CD4-positive, CD25-positive, alpha-beta regulatory T cell (primary cell): ENCODE measurements around the gene DVL2. TPM values are rescaled to one million over a fixed set of nuclear protein-coding genes. Genes with fewer than 3 reads are reported as not detected.

Experiments used
- ATAC-seq, 2 donors: fragments of 150-1000 bp; cut with Tn5 transposase; one replicate each; pipeline ENCODE4 v1.10.0; 2021; ENCODE audit warnings: low read depth in 2 of 2, moderate number of reproducible peaks in 2 of 2, moderate library complexity in 1 of 2
- DNase-seq, 3 donors: peaks; one replicate each; pipeline versions ENCODE4 v3.0.0 to v3.0.0-alpha.2; 2012 to 2022; ENCODE audit warnings: mixed read lengths in 1 of 3
- H3K27ac ChIP-seq: one replicate; pipeline ENCODE4 v1.7.0; 2013; ENCODE audit warnings: mild to moderate bottlenecking, low read length; ENCODE audit not compliant: insufficient read depth, poor library complexity, severe bottlenecking
- H3K27me3 ChIP-seq: one replicate; pipeline ENCODE4 v1.7.0; 2013; ENCODE audit warnings: low read length; ENCODE audit not compliant: control insufficient read depth, insufficient read depth
- H3K36me3 ChIP-seq: one replicate; pipeline ENCODE4 v1.7.0; 2013; ENCODE audit warnings: mild to moderate bottlenecking, low read length, moderate library complexity; ENCODE audit not compliant: control insufficient read depth, insufficient read depth
- H3K4me1 ChIP-seq: 2 replicates; pipeline ENCODE4 v1.7.0; 2013; ENCODE audit warnings: mild to moderate bottlenecking, low read length; ENCODE audit not compliant: insufficient read depth, control insufficient read depth, poor library complexity, severe bottlenecking
- H3K4me3 ChIP-seq: one replicate; pipeline ENCODE4 v1.7.0; 2013; ENCODE audit warnings: low read depth, mild to moderate bottlenecking, low read length, moderate library complexity
- H3K9me3 ChIP-seq, 2 experiments: 1 replicate in 1 of 2; 2 replicates in 1 of 2; pipeline ENCODE4 v1.7.0; 2013; ENCODE audit warnings: low read length in 2 of 2, mild to moderate bottlenecking in 1 of 2, moderate library complexity in 1 of 2; ENCODE audit not compliant: control insufficient read depth in 2 of 2
- H3K27ac Mint-ChIP-seq, 3 donors: one replicate each; pipeline ENCODE4 v1.8.0; 2020 to 2022; ENCODE audit warnings: mild to moderate bottlenecking in 3 of 3, mixed read lengths in 3 of 3, moderate library complexity in 2 of 3
- H3K27me3 Mint-ChIP-seq: one replicate; pipeline ENCODE4 v1.8.0; 2022; ENCODE audit warnings: mild to moderate bottlenecking, mixed read lengths
- H3K36me3 Mint-ChIP-seq: one replicate; pipeline ENCODE4 v1.8.0; 2020; ENCODE audit warnings: mixed read lengths
- H3K4me1 Mint-ChIP-seq, 4 donors: one replicate each; pipeline ENCODE4 v1.8.0; 2020 to 2022; ENCODE audit warnings: mixed read lengths in 4 of 4, mild to moderate bottlenecking in 1 of 4
- H3K4me3 Mint-ChIP-seq, 4 donors: one replicate each; pipeline ENCODE4 v1.8.0; 2020 to 2022; ENCODE audit warnings: mild to moderate bottlenecking in 4 of 4, mixed read lengths in 4 of 4, moderate library complexity in 3 of 4
- H3K9me3 Mint-ChIP-seq, 7 donors: one replicate each; pipeline ENCODE4 v1.8.0; 2020 to 2022; ENCODE audit warnings: mixed read lengths in 7 of 7, mild to moderate bottlenecking in 3 of 7, moderate library complexity in 2 of 7
- polyA plus RNA-seq, 4 donors: library from polyadenylated mRNA; unstranded; fragments of 300-500 nt; fragmentation: Illumina TruSeq; gene quantifications; one replicate each; pipeline ENCODE4 v1.2.3, GENCODE V29; 2021
- total RNA-seq: library from RNA; stranded (reverse); gene quantifications from one replicate; pipeline ENCODE4 v1.2.3, GENCODE V29; 2022

DVL2 gene
- total and polyA plus RNA-seq, 5 donors from 2014 or later: 10.5 to 35.8 (median 15.8) TPM

DNA sequence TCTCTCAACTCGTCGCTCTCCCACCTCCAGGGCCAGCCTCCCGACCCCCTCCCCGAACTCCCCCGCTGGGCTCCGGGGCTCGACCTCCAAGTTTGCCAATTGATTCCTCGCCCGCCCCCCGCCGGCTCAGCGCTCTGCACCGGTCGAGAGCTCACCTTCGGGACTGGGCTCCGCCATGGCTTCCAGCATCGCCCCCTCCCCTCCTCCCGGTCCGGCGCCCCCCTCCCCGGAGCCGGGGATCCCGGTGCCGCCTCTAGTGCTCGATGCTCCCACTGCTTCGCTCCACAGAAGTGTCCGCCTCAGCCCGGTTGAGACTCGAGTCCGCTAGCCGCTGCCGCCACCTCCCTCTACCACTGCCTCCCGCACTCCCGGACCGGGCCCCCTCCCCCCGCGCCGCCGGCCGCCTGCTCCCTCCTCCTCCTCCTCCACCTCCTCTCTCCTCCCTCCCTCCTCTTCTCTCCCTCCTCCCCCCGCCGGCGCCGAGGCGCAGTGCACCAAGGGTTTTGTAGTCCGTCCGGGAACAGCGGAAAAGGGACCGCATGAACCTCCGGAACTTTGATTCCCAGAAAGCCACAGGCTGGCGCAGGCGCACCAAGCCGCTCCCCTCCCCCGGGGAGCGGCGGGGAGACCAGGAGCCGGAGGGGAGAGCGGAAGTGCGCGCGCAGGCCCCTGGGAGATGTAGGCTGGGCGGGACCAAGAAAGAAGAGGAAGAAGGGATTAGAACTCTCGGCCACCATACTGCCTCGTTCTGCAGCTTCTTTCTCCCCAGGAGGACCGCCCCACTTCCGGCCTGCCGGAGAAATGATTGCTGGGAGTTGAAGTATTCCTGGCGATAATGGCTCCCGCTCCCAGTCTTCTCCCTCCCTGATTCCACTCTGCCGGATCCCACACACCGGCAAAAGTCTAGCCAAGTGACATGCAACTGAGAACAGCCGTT is 5.0 kb upstream of the DVL2 start, which contains the start of gene PHF23:
PHF23 (minus strand) TSS at position 367 of the 937 bp plus-strand sequence; CDS start at position 189, 178 bp downstream.
- peaks cover 0 to 1% (median 0%) of the 10 kb centered on the region in 7 donors for H3K9me3 Mint-ChIP-seq
- ATAC-seq (peak; percentile 65 to 68), DNase-seq (peak; percentile 95 to 99 (median 96))
- peaks cover 25% of the 10 kb centered on the region for H3K36me3 Mint-ChIP-seq
- Histone ChIP-seq H3K4me1 (peaks cover 48% of the 10 kb centered on the region), H3K27ac (peak within 1 kb of the TSS; percentile 90), H3K9me3 (no peaks in the 10 kb centered on the region), H3K27me3 (no peaks in the 10 kb centered on the region), H3K36me3 (peaks cover 27% of the 10 kb centered on the region), H3K4me3 (peak within 1 kb of the TSS; percentile 77)
- peak within 1 kb of the TSS; percentile 92 to 97 (median 96) for H3K4me3 Mint-ChIP-seq
- H3K27ac Mint-ChIP-seq: peak within 1 kb of the TSS; percentile 96 to 99 (median 98)
- H3K27me3 Mint-ChIP-seq: peaks cover 10% of the 10 kb centered on the region
- peaks cover 20 to 65% (median 42%) of the 10 kb centered on the region in 4 donors for H3K4me1 Mint-ChIP-seq

- H3K36me3 Mint-ChIP-seq: peaks cover 23% of the 10 kb centered on the region
- ATAC-seq (no peak), DNase-seq (peak in 2 of 3 donors; percentile 35 to 66)
- Histone ChIP-seq H3K4me3 (peak overlapping the region; percentile 77), H3K9me3 (no peaks in the 10 kb centered on the region), H3K27ac (peak overlapping the region; percentile 90), H3K36me3 (peaks cover 23% of the 10 kb centered on the region), H3K27me3 (no peaks in the 10 kb centered on the region), H3K4me1 (peaks cover 52% of the 10 kb centered on the region)
- peak overlapping the region; percentile 92 to 97 (median 96) for H3K4me3 Mint-ChIP-seq
- peak overlapping the region; percentile 31 to 99 (median 96) for H3K27ac Mint-ChIP-seq
- H3K27me3 Mint-ChIP-seq: peaks cover 10% of the 10 kb centered on the region
- peaks cover 0 to 1% (median 0%) of the 10 kb centered on the region in 7 donors for H3K9me3 Mint-ChIP-seq
- H3K4me1 Mint-ChIP-seq: peaks cover 20 to 69% (median 43%) of the 10 kb centered on the region in 4 donors
Observed at GRCh38 chr17:7238420-7239090, 4.2 kb upstream of the DVL2 start.

GRCh38 chr17:7237761-7238419 is 3.6 kb upstream of the DVL2 start:
- no peaks in the 10 kb centered on the region for H3K9me3 ChIP-seq
- peaks cover 54% of the 10 kb centered on the region for H3K4me1 ChIP-seq
- peak overlapping the region; percentile 31 to 87 (median 87) for H3K27ac Mint-ChIP-seq
- H3K27me3 ChIP-seq: no peaks in the 10 kb centered on the region
- peaks cover 23% of the 10 kb centered on the region for H3K36me3 ChIP-seq
- peaks cover 6% of the 10 kb centered on the region for H3K27me3 Mint-ChIP-seq
- peak; percentile 69 to 87 (median 76) for DNase-seq
- peaks cover 24 to 71% (median 44%) of the 10 kb centered on the region in 4 donors for H3K4me1 Mint-ChIP-seq
- peak overlapping the region; percentile 92 to 97 (median 96) for H3K4me3 Mint-ChIP-seq
- ATAC-seq: peak; percentile 22 to 30
- peaks cover 0 to 1% (median 0%) of the 10 kb centered on the region in 7 donors for H3K9me3 Mint-ChIP-seq
- H3K36me3 Mint-ChIP-seq: peaks cover 19% of the 10 kb centered on the region
- H3K27ac ChIP-seq: peak overlapping the region; percentile 90
- peak overlapping the region; percentile 37 for H3K4me3 ChIP-seq

DNA sequence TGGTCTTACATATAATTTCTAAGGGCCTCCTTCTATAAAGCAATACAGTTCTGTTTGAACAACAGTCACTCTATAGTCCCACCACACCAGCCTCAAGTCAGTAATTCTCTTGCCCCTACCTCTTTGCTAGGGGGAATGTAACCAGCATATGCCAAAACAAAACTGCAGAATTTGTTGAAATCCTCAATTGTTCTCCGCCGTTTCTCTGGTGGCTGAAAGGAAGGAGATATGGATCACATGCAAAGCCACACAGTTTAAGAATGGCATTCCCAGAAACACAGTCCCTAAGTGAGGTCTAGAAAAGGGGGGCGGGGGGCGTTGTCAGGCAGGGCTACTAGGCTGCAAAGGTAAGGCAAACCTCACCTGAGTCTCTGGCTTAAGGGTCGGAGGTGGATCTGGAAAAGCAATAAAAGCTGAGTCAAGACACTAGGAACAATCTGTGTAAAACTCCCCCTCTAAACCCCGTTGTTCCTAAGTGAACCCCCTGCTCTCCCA is 3.0 kb upstream of the DVL2 start:
- H3K36me3 ChIP-seq: peaks cover 23% of the 10 kb centered on the region
- H3K4me3 ChIP-seq: peak overlapping the region; percentile 37
- peak overlapping the region; percentile 90 for H3K27ac ChIP-seq
- Mint-ChIP-seq H3K27ac (peak overlapping the region; percentile 31 to 87 (median 44)), H3K4me1 (peaks cover 18 to 72% (median 44%) of the 10 kb centered on the region in 4 donors), H3K36me3 (peaks cover 19% of the 10 kb centered on the region), H3K9me3 (peaks cover 0 to 1% (median 0%) of the 10 kb centered on the region in 7 donors), H3K27me3 (no peaks in the 10 kb centered on the region), H3K4me3 (peak overlapping the region; percentile 92 to 97 (median 96))
- no peaks in the 10 kb centered on the region for H3K9me3 ChIP-seq
- H3K27me3 ChIP-seq: no peaks in the 10 kb centered on the region
- ATAC-seq: no peak
- DNase-seq: no peak
- peaks cover 56% of the 10 kb centered on the region for H3K4me1 ChIP-seq

DNA sequence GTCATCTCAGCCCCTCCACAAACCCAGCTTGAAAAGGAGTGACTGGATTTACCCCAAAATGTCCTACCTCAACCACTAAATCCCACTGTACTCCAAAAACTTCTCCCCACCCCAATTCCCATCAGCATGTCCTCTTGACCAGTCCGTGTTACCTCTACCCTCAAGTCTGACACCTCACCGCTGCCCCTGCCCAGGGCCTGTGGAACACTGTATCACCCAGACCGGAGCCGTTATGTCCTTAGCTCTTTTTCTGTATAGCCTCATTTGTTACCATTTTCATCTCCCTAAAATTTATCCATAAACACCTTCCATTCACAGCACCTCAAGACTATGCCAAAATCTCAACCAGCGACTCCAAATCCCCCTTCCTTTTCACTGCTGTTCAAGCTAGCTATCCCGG is 2.5 kb upstream of the DVL2 start:
- Mint-ChIP-seq H3K36me3 (peaks cover 24% of the 10 kb centered on the region), H3K4me1 (peaks cover 18 to 72% (median 47%) of the 10 kb centered on the region in 4 donors), H3K4me3 (peak overlapping the region; percentile 92 to 97 (median 96)), H3K27ac (peak overlapping the region; percentile 31 to 87 (median 44)), H3K27me3 (no peaks in the 10 kb centered on the region), H3K9me3 (peaks cover 0 to 1% (median 0%) of the 10 kb centered on the region in 7 donors)
- ATAC-seq (no peak), DNase-seq (no peak)
- Histone ChIP-seq H3K9me3 (no peaks in the 10 kb centered on the region), H3K4me3 (peak overlapping the region; percentile 37), H3K36me3 (peaks cover 23% of the 10 kb centered on the region), H3K27ac (peak overlapping the region; percentile 90), H3K4me1 (peaks cover 52% of the 10 kb centered on the region), H3K27me3 (no peaks in the 10 kb centered on the region)

- no peaks in the 10 kb centered on the region for H3K27me3 Mint-ChIP-seq
- H3K27me3 ChIP-seq: no peaks in the 10 kb centered on the region
- peaks cover 44% of the 10 kb centered on the region for H3K4me1 ChIP-seq
- H3K4me3 ChIP-seq: no peak overlapping the region
- DNase-seq: no peak
- peaks cover 18 to 67% (median 43%) of the 10 kb centered on the region in 4 donors for H3K4me1 Mint-ChIP-seq
- peaks cover 0 to 1% (median 0%) of the 10 kb centered on the region in 7 donors for H3K9me3 Mint-ChIP-seq
- H3K4me3 Mint-ChIP-seq: peak overlapping the region; percentile 89 to 97 (median 94)
- H3K27ac Mint-ChIP-seq: peak overlapping the region in 1 of 3 donors; percentile 29
- no peak for ATAC-seq
- peaks cover 21% of the 10 kb centered on the region for H3K36me3 Mint-ChIP-seq
- H3K27ac ChIP-seq: peak overlapping the region; percentile 81
- no peaks in the 10 kb centered on the region for H3K9me3 ChIP-seq
- H3K36me3 ChIP-seq: peaks cover 23% of the 10 kb centered on the region
Observed at GRCh38 chr17:7235693-7236665, 1.7 kb upstream of the DVL2 start.
